ENCODE results near the gene CADPS2.

- no peak for TF ChIP-seq CTCF (IDR thresholded peaks at IDR 0.05; ENCODE audit: insufficient read depth, low read depth, low read length)
- TF ChIP-seq EZH2 (IDR thresholded peaks at IDR 0.05; ENCODE audit: insufficient read depth, low read length) = no peak
Measured at GRCh38 chr7:122312789-122313188, 573.5 kb downstream of the CADPS2 start.
